HCT116 (cell line): Measurements from ENCODE around the gene IQSEC3. TPM values are rescaled to one million over a fixed set of nuclear protein-coding genes. Genes with fewer than 3 reads are reported as not detected.
A peak's percentile ranks its signal among the peaks of the same experiment; 100 is the strongest.

Experiments used
- ATAC-seq: fragments of 200-7000 bp; cut with Tn5 transposase; 2 replicates; pipeline ENCODE4 v1.9.1; 2020; ENCODE audit warnings: mild to moderate bottlenecking, moderate library complexity
- BruUV-seq: library from RNA; stranded (reverse); fragments of 400-500 nt; replicated peaks from 2 replicates; lab custom pipeline; 2021; lab: Mats Ljungman, UMichigan
- CTCF ChIA-PET: fragments of 300-600 bp; sonication (Branson Sonifier 250); formaldehyde crosslinking; loops from one replicate; lab custom pipeline; 2021; ENCODE audit warnings: antibody characterized with exemption; lab: Charles Lee
- POLR2A ChIA-PET: fragments of 300-600, 350-600 bp; sonication (Branson Sonifier 250); formaldehyde crosslinking; loops from one replicate; lab custom pipeline; 2021; ENCODE audit warnings: antibody characterized with exemption; lab: Charles Lee
- RAD21 ChIA-PET, 2 experiments: fragments of 300-600 bp; sonication (Branson Sonifier 250); formaldehyde crosslinking; loops; one replicate each; lab custom pipeline; 2023; ENCODE audit warnings: low total read pairs in 2 of 2; ENCODE audit not compliant: uncharacterized antibody in 2 of 2, unreplicated experiment in 2 of 2, low non-redundant PET in 1 of 2; lab: Charles Lee
- DNase-seq: peaks from one replicate; pipeline ENCODE4 v3.0.0-alpha.2; 2010; ENCODE audit warnings: low read depth, low spot score
- H2AFZ ChIP-seq: fragments of 200-600 bp; shearing (Covaris generic), sonication (generic); 2 replicates; pipeline ENCODE4 v1.6.1; 2017; ENCODE audit warnings: low read depth, mixed run types, mixed read lengths, antibody characterized with exemption, low read length; ENCODE audit not compliant: poor library complexity, severe bottlenecking
- H3K27ac ChIP-seq: 2 replicates; pipeline ENCODE4 v1.5.1; 2012; ENCODE audit warnings: low read depth, low read length
- H3K27me3 ChIP-seq: fragments of 200-600 bp; sonication (generic); 2 replicates; pipeline ENCODE4 v1.6.1; 2016; ENCODE audit warnings: mixed run types, low read length, mixed read lengths; ENCODE audit not compliant: insufficient read depth
- H3K36me3 ChIP-seq, 2 experiments: fragments of 200-500 bp in 1 of 2; fragments of 200-600 bp in 1 of 2; sonication (Bioruptor generic) in 1 of 2; sonication (generic) in 1 of 2; 2 replicates each; pipeline versions ENCODE4 v1.5.1 to v1.6.1; 2014 to 2016; ENCODE audit warnings: low read length in 2 of 2, inconsistent platforms in 1 of 2, mixed read lengths in 1 of 2, mixed run types in 1 of 2; ENCODE audit not compliant: insufficient read depth in 2 of 2, control insufficient read depth in 1 of 2
- H3K4me1 ChIP-seq, 2 experiments: fragments of 200-600 bp in 1 of 2; sonication (generic) in 1 of 2; 2 replicates each; pipeline versions ENCODE4 v1.5.1 to v1.6.1; 2012 to 2017; ENCODE audit warnings: low read length in 2 of 2, inconsistent platforms in 1 of 2, mild to moderate bottlenecking in 1 of 2, mixed read lengths in 1 of 2, mixed run types in 1 of 2, moderate library complexity in 1 of 2; ENCODE audit not compliant: insufficient read depth in 2 of 2, control insufficient read depth in 1 of 2
- H3K4me2 ChIP-seq: fragments of 200-600 bp; sonication (generic); 2 replicates; pipeline ENCODE4 v1.6.1; 2017; ENCODE audit warnings: mixed run types, low read length, mixed read lengths
- H3K4me3 ChIP-seq, 2 experiments: fragments of 200-600 bp in 1 of 2; sonication (generic) in 1 of 2; replicated peaks in 1 of 2; 2 replicates each; pipeline ENCODE4 v1.5.1; 2011 to 2016; ENCODE audit warnings: low read length in 2 of 2, control low read depth in 1 of 2, low read depth in 1 of 2, mild to moderate bottlenecking in 1 of 2, mixed read lengths in 1 of 2, mixed run types in 1 of 2
- H3K79me2 ChIP-seq: fragments of 200-600 bp; sonication (generic); 2 replicates; pipeline ENCODE4 v1.6.1; 2017; ENCODE audit warnings: mild to moderate bottlenecking, mixed run types, low read length, moderate library complexity, mixed read lengths; ENCODE audit not compliant: insufficient read depth
- H3K9ac ChIP-seq: fragments of 200-600 bp; sonication (generic); 2 replicates; pipeline ENCODE4 v1.6.1; 2016; ENCODE audit warnings: low read length, mixed read lengths
- H3K9me2 ChIP-seq: fragments of 200-600 bp; sonication (generic), shearing (Covaris generic); 2 replicates; pipeline ENCODE4 v1.6.1; 2017; ENCODE audit warnings: mixed run types, mild to moderate bottlenecking, moderate library complexity; ENCODE audit not compliant: insufficient read depth
- H3K9me3 ChIP-seq, 2 experiments: fragments of 200-500 bp in 1 of 2; fragments of 200-600 bp in 1 of 2; sonication (Bioruptor generic) in 1 of 2; sonication (generic) in 1 of 2; 2 replicates each; pipeline ENCODE4 v1.6.1; 2014 to 2017; ENCODE audit warnings: low read length in 2 of 2, mixed read lengths in 2 of 2, inconsistent platforms in 1 of 2, low read depth in 1 of 2, mild to moderate bottlenecking in 1 of 2, mixed run types in 1 of 2, moderate library complexity in 1 of 2; ENCODE audit not compliant: control insufficient read depth in 1 of 2, insufficient read depth in 1 of 2
- H4K20me1 ChIP-seq: fragments of 200-600 bp; sonication (generic), shearing (Covaris generic); 2 replicates; pipeline ENCODE4 v1.6.1; 2017; ENCODE audit warnings: mixed run types, mild to moderate bottlenecking, moderate library complexity; ENCODE audit not compliant: insufficient read depth
- ATF3 ChIP-seq: IDR thresholded peaks from 2 replicates; pipeline ENCODE4 v1.6.1; 2012
- CTCF ChIP-seq, 3 experiments: fragments of 200-600 bp in 1 of 3; sonication (generic) in 1 of 3; IDR thresholded peaks in 2 of 3; conservative IDR thresholded peaks in 1 of 3; 2 replicates each; pipeline ENCODE4 v1.5.1; 2012 to 2017; ENCODE audit warnings: low read depth in 2 of 3, low read length in 2 of 3, antibody characterized with exemption in 1 of 3, borderline replicate concordance in 1 of 3, control low read depth in 1 of 3, mild to moderate bottlenecking in 1 of 3, mixed read lengths in 1 of 3, mixed run types in 1 of 3, moderate library complexity in 1 of 3; ENCODE audit not compliant: insufficient read depth in 1 of 3
- EGR1 ChIP-seq: IDR thresholded peaks from 2 replicates; pipeline ENCODE4 v1.6.1; 2012; ENCODE audit warnings: low read depth
- RAD21 ChIP-seq: IDR thresholded peaks from 2 replicates; pipeline ENCODE4 v1.6.1; 2012; ENCODE audit warnings: low read depth, mild to moderate bottlenecking
- TCF7L2 ChIP-seq: IDR thresholded peaks from 2 replicates; pipeline ENCODE4 v1.7.0; 2011; ENCODE audit warnings: borderline replicate concordance, inconsistent platforms; ENCODE audit not compliant: insufficient read depth, insufficient read length; ENCODE audit errors: extremely low read depth
- intact Hi-C: fragments of 100-400 bp; cut with micrococcal nuclease; formaldehyde crosslinking; loops from 2 replicates; pipeline ENCODE4 v1.10.0; 2022
- total RNA-seq: library from RNA; stranded (reverse); gene quantifications from one replicate; pipeline ENCODE4 v1.2.1, GENCODE V29; 2021; ENCODE audit not compliant: unreplicated experiment

The IQSEC3 gene
- total RNA-seq, 1 experiment from 2014 or later, result not detected

- no peak overlapping the region for H2AFZ ChIP-seq
- DNase-seq (no peak), ATAC-seq (no peak)
- H3K4me1 ChIP-seq, result peaks cover 0 to 11% of the 10 kb centered on the region in 2 experiments; a peak in 2 of 4 replicates
- no peaks in the 10 kb centered on the region for H3K9me3 ChIP-seq
- H3K27me3 ChIP-seq, result peaks cover 33% of the 10 kb centered on the region; the same call in 1 of the 2 replicates
- no TSS peak for BruUV-seq
- H3K4me2 ChIP-seq, result no peak overlapping the region
- ChIA-PET POLR2A (no interaction called here), RAD21 (no interaction called here), CTCF (no interaction called here)
- no peaks in the 10 kb centered on the region for H3K36me3 ChIP-seq
- H3K4me3 ChIP-seq, result no peak overlapping the region
- H3K27ac ChIP-seq, result no peak overlapping the region
- no peak overlapping the region for H3K9ac ChIP-seq
- no peaks in the 10 kb centered on the region for H4K20me1 ChIP-seq
- no peaks in the 10 kb centered on the region for H3K79me2 ChIP-seq
- H3K9me2 ChIP-seq, result no peaks in the 10 kb centered on the region
- intact Hi-C loops, result no loop called here
- TF ChIP-seq TCF7L2 (no peak), RAD21 (no peak), EGR1 (no peak)
These were observed 33.0 kb downstream of the IQSEC3 start for GRCh38 chr12:99605-100004.

- no peak overlapping the region for H3K9ac ChIP-seq
- no TSS peak for BruUV-seq
- POLR2A ChIA-PET, result no interaction called here
- ATAC-seq (peak; percentile 77), DNase-seq (peak; percentile 12)
- TF ChIP-seq EGR1, result no peak
- no peak for TF ChIP-seq CTCF (IDR thresholded peaks at IDR 0.05 in 2 of 3, conservative IDR thresholded peaks at IDR 0.05 in 1 of 3; ENCODE audit: borderline replicate concordance in 1 of 3, insufficient read depth in 1 of 3, low read depth in 2 of 3, low read length in 2 of 3)
- TF ChIP-seq ATF3, result no peak
- RAD21 ChIA-PET, result interaction anchor here (0.6 to 0.8 kb wide), 2 partner anchors 51 to 62 kb away, joined by 3 to 4 read pairs; no protein-coding TSS in a partner anchor
- CTCF ChIA-PET, result no interaction called here
- intact Hi-C loops, result no loop called here
- peaks cover 17% of the 10 kb centered on the region; the same call in 1 of the 2 replicates for H3K27me3 ChIP-seq
- H3K36me3 ChIP-seq, result no peaks in the 10 kb centered on the region
- H3K9me2 ChIP-seq, result no peaks in the 10 kb centered on the region
- H3K4me1 ChIP-seq, result peaks cover 0 to 11% of the 10 kb centered on the region in 2 experiments; a peak in 2 of 4 replicates
- H4K20me1 ChIP-seq, result no peaks in the 10 kb centered on the region
- H3K4me3 ChIP-seq, result no peak overlapping the region
- H3K4me2 ChIP-seq, result no peak overlapping the region
- H3K27ac ChIP-seq, result no peak overlapping the region
- no peaks in the 10 kb centered on the region for H3K9me3 ChIP-seq
- H3K79me2 ChIP-seq, result no peaks in the 10 kb centered on the region
- H2AFZ ChIP-seq, result no peak overlapping the region
These were observed 35.7 kb downstream of the IQSEC3 start for GRCh38 chr12:101969-102878.
